NK-92 (cell line): ENCODE data around the gene RNF168.
"Not testable (repeated sequence)": the region's sequence is repeated elsewhere in the genome, so short reads cannot be mapped to it uniquely, and the experiment has no call there.

Experiments used
- DNase-seq: peaks from one replicate; lab custom pipeline; 2025; ENCODE audit not compliant: unreplicated experiment; lab: John Stamatoyannopoulos, UW

RNF168 gene

GRCh38 chr3:196517162-196517800, 13.7 kb upstream of the RNF168 start:
- DNase-seq = no peak

GRCh38 chr3:196514913-196515621, 11.5 kb upstream of the RNF168 start, which contains the start of gene SMCO1:
Gene SMCO1 (minus strand): TSS chr3:196515346. CDS start chr3:196515209, 137 bp downstream.
- DNase-seq = no peak

- DNase-seq = no peak
Observed at GRCh38 chr3:196514350-196514716, 10.8 kb upstream of the RNF168 start.

GRCh38 chr3:196513697-196514349, 10.3 kb upstream of the RNF168 start:
- no peak for DNase-seq

GRCh38 chr3:196511646-196512425, 8.3 kb upstream of the RNF168 start:
- not testable (repeated sequence) for DNase-seq

DNA sequence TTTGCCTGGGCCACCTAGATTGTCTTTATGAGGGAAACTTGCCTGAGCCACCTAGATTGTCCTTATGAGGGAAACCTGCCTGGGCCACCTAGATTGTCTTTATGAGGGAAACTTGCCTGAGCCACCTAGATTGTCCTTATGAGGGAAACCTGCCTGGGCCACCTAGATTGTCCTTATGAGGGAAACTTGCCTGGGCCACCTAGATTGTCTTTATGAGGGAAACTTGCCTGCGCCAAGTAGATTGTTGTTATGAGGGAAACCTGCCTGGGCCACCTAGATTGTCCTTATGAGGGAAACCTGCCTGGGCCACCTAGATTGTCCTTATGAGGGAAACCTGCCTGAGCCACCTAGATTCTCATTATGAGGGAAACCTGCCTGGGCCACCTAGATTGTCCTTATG, 7.5 kb upstream of the RNF168 start:
- DNase-seq = not testable (repeated sequence)

GRCh38 chr3:196506687-196507086, 3.1 kb upstream of the RNF168 start:
- DNase-seq = no peak

GRCh38 chr3:196504556-196504955, 988 bp upstream of the RNF168 start:
- no peak for DNase-seq

GRCh38 chr3:196504077-196504398, 470 bp upstream of the RNF168 start:
- not testable (repeated sequence) for DNase-seq

DNA sequence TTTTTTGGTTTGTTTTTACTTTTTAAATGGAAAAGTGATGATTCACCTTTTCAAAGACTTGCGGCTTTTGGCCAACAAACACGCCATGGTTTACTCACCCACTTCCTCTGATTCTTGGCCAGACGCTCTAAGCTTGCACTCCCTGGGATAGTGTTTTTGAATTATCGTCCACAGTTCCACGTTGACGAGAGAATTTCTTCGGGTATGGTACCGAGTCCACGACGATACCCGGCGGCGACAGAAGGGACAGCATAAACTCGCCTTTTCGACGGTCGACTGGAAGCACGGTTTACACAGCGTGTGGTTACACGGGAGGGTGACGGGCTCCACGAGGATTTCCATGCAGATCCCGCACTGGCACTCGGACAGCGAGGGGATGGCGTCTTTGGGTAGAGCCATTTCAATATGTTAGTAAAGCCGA, 783 bp downstream of the RNF168 start:
- DNase-seq = no peak

GRCh38 chr3:196501316-196502044, 2.1 kb downstream of the RNF168 start:
- DNase-seq = no peak

DNA sequence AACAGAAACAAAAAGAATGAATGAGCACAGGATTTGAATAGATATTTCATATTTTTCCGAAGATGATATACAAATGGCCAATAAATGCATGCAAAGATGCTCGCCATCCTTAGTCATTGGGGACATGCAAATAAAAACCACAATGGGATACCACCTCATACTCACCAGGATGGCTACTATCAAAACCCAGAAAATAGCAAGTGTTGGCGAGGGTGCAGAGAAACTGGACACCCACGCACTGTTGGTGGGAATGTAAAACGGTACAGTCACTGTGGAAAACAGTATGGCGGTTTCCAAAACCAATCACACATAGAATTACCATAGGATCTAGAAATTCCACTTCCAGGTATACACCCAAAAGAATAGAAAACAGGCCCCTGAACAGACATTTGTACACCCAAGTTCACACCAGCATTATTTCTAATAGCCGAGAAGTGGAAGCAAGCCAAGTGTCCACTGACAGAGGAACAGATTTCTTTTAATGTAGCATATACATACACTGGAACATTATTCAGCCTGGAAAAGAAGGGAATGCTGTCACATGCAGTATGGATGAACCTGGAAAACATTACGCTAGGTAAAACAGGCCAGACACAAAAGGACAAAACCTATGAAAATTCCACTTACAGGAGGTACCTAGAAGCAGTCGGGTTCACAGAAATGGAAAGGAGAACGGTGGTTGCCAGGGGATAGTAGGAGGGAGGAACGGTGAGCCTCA, 3.6 kb downstream of the RNF168 start:
- DNase-seq = no peak

- no peak for DNase-seq
Observed at GRCh38 chr3:196499061-196499460, 4.5 kb downstream of the RNF168 start.

GRCh38 chr3:196498297-196498696, 5.3 kb downstream of the RNF168 start:
- DNase-seq = no peak

DNA sequence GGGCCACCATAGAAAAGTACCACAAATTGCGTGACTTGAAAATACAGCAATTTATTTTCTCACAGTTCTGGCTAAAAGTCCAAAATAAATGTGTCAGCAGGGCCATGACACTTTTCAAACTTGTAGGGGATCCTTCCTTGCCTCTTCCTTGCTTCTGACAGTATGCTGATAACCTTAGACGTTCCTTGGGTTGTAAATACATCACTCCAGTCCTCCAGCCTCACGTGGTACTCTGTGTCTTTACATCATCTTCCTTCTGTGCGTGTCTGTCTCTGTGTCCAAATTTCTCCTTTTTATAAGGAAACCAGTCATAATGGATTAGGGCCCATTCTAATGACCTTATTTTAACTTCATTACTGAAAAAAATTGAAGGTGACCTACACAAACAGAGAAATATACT, 7.4 kb downstream of the RNF168 start:
- DNase-seq = no peak

DNA sequence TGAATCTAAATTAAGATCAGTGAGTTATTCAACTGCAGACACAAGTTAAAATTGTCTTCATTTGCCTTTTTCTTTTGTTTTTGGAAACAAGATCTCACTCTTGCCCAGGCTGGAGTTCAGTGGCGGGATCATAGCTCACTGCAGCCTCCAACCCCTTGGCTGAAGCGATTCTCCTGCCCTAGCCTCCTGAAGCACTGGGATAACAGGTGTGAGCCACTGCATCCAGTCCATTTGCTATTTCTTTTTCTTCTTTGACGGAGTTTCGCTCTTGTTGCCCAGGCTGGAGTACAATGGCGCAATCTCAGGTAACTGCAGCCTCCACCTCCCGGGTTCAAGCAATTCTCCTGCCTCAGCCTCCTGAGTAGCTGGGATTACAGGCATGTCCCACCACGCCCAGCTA, 10.3 kb downstream of the RNF168 start:
- no peak for DNase-seq

DNA sequence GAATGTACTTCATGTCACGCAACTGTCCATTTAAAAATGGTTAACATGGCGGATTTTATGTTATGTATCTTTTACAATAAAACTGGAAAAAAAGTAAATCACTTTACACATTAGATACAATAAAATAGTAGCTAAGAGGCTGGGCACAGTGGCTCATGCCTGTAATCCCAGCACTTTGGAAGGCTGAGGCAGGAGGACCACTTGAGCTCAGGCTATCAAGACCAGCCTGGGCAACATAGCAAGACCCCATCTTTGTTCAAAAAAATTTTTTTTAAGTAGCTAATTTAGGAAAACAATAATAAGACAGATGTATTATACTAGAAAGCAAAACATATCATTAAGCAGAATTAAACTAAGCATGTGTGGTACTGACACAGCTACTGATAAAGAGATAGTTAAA, 11.5 kb downstream of the RNF168 start:
- DNase-seq = no peak

DNA sequence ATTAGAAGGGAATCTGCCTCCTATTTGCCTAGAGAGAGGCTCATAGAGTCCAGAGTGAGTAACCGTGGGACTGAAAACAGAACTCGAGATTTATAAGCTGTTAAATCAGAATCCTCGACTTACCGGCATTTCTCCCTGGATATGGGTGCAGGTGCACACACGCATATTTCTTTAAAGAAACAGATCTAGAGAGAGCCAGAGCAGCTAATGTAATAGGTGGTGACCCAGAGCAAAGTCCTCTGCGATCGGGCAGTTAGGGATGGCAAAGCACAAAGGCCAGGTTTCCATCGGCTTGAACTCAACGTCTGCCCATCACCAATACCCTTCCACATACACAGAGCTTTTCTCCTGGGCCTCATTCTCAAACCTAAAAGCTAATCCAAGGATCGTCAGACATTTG, 13.8 kb downstream of the RNF168 start:
- DNase-seq = no peak

DNA sequence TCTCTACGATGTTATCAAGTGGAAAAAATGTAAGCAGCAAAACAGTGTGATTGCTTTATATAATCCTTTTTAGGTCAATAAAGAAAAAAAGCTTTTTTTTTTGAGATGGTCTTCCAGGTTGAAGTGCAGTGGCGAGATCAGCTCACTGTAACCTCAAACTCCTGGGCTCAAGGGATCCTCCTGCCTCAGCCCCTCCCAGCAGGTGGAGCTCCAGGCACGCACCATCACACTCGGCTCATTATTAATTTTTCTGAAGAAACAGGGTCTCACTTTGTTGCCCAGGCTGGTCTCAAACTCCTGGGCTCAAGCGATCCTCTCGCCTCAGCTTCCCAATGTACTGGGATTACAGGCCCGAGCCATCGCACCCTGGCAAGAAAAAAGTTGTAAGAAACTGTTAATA, 17.3 kb downstream of the RNF168 start:
- no peak for DNase-seq

DNA sequence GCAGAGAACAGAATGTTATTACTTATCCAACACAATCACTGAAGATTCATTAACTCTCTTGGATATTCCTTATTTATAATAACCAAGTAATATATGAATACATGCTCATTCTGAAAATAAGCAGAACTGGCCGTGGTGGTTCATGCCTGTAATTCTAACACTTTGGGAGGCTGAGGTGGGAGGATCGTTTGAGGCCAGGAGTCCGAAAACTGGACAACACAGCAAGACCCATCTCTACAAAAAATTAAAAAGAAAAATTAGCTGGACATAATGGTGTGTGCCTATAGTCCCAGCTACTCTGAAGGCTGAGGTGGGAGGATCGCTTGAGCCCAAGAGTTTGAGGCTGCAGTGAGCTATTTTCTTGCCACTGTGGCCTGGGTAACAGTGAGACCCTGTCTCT, 25.9 kb downstream of the RNF168 start:
- no peak for DNase-seq
